DOHH2 (cell line): ENCODE measurements around the gene TADA2B.

ENCODE experiments used
- H3F3A ChIP-seq: fragments of 200-600 bp; sonication (generic), shearing (Covaris generic); 2 replicates; pipeline ENCODE4 v1.6.0; 2016; ENCODE audit warnings: antibody characterized with exemption, mild to moderate bottlenecking; ENCODE audit not compliant: control insufficient read depth, insufficient read depth
- H3K27ac ChIP-seq: fragments of 200-600 bp; sonication (generic); 2 replicates; pipeline ENCODE4 v1.5.1; 2014; ENCODE audit warnings: low read depth, mild to moderate bottlenecking, low read length, moderate library complexity
- H3K27me3 ChIP-seq: fragments of 200-600 bp; sonication (generic); 2 replicates; pipeline ENCODE4 v1.6.1; 2014; ENCODE audit warnings: mild to moderate bottlenecking, low read length, mixed read lengths; ENCODE audit not compliant: control insufficient read depth
- H3K36me3 ChIP-seq: fragments of 200-600 bp; sonication (generic); 2 replicates; pipeline ENCODE4 v1.6.1; 2014; ENCODE audit warnings: mild to moderate bottlenecking, low read length, moderate library complexity, mixed read lengths; ENCODE audit not compliant: control insufficient read depth
- H3K4me1 ChIP-seq: fragments of 200-600 bp; sonication (generic); 2 replicates; pipeline ENCODE4 v1.6.1; 2014; ENCODE audit warnings: mild to moderate bottlenecking, low read length, mixed read lengths; ENCODE audit not compliant: control insufficient read depth
- H3K4me2 ChIP-seq: fragments of 200-600 bp; sonication (generic); 2 replicates; pipeline ENCODE4 v1.6.0; 2014; ENCODE audit warnings: mild to moderate bottlenecking, low read length, moderate library complexity
- H3K4me3 ChIP-seq: fragments of 200-600 bp; sonication (generic); 2 replicates; pipeline ENCODE4 v1.5.1; 2014; ENCODE audit warnings: mild to moderate bottlenecking, low read length, mixed read lengths
- H3K79me2 ChIP-seq: fragments of 200-600 bp; sonication (generic); 2 replicates; pipeline ENCODE4 v1.6.1; 2014; ENCODE audit warnings: mild to moderate bottlenecking, low read length, mixed read lengths; ENCODE audit not compliant: control insufficient read depth
- H3K9me2 ChIP-seq: fragments of 200-600 bp; sonication (generic); replicated peaks from 2 replicates; pipeline ENCODE4 v1.6.1; 2014; ENCODE audit warnings: mild to moderate bottlenecking, low read length, mixed read lengths; ENCODE audit not compliant: control insufficient read depth
- H3K9me3 ChIP-seq: fragments of 200-600 bp; sonication (generic); 2 replicates; pipeline ENCODE4 v1.6.1; 2014; ENCODE audit warnings: antibody characterized with exemption, low read length, mixed read lengths; ENCODE audit not compliant: control insufficient read depth, insufficient read depth
- H4K20me1 ChIP-seq: fragments of 200-600 bp; sonication (generic); 2 replicates; pipeline ENCODE4 v1.6.0; 2014; ENCODE audit warnings: low read depth, mild to moderate bottlenecking, antibody characterized with exemption, low read length, moderate library complexity; ENCODE audit not compliant: control insufficient read depth, insufficient read depth
- CTCF ChIP-seq: fragments of 200-600 bp; sonication (generic); IDR thresholded peaks from one replicate; pipeline ENCODE4 v1.5.1; 2014; ENCODE audit warnings: antibody characterized with exemption, mild to moderate bottlenecking, low read depth, low read length; ENCODE audit not compliant: poor library complexity, severe bottlenecking
- EZH2phosphoT487 ChIP-seq: fragments of 200-600 bp; sonication (generic); IDR thresholded peaks from 2 replicates; pipeline ENCODE4 v1.6.1; 2017; ENCODE audit warnings: borderline replicate concordance, mild to moderate bottlenecking, antibody characterized with exemption, low read length, moderate library complexity, mixed read lengths

The TADA2B gene

DNA sequence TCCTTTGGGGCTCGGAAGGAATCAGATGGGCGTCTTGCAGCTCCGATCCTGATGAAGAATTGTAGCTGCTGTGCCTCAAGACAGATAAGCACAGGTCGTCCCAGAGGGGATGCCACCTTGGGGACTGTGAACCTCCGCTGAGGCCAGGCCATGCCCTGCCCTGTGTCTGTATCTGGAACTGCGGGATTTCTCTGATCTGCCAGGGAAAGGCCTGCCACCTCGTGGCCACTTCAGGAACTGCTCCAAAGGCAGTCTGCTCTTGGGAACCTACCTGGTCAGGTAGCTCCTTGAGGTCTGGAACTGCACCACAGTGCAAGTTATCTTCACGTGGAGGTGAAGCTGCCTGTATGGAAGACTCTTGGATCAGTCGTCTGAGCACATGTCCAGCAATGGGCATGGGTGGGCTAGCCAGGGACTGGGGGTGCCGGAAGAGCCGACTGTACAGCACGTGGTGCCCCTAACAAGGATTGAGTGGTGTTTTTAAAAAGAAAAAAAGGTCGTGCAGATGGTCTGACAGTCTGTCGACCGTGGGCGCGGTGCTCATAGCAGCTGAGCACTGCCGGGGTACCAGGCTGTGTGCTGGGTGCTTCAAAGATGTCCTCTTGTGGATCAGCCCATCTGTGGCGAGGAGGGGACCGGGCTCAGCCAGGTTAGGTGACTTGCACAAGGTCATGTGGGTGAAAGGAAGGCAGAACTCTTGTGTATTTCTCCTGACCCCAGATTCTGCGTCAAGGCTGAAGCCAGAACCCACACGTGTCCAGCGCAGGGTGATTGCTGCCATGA, 27.7 kb downstream of the TADA2B start:
- Histone ChIP-seq H3K4me2 (peak overlapping the region; percentile 15; the same call in 1 of the 2 replicates), H3K79me2 (peaks cover 27% of the 10 kb centered on the region), H3K27ac (no peak overlapping the region), H4K20me1 (peaks cover 9% of the 10 kb centered on the region), H3F3A (no peaks in the 10 kb centered on the region), H3K9me2 (no peaks in the 10 kb centered on the region), H3K36me3 (peaks cover 17% of the 10 kb centered on the region), H3K4me3 (no peak overlapping the region), H3K9me3 (no peaks in the 10 kb centered on the region), H3K27me3 (0 out of 2 replicates have a peak, but pooled peaks cover 3% of the 10 kb centered on the region), H3K4me1 (peaks cover 22% of the 10 kb centered on the region)
- TF ChIP-seq CTCF (peak; percentile 96), EZH2phosphoT487 (no peak)

DNA sequence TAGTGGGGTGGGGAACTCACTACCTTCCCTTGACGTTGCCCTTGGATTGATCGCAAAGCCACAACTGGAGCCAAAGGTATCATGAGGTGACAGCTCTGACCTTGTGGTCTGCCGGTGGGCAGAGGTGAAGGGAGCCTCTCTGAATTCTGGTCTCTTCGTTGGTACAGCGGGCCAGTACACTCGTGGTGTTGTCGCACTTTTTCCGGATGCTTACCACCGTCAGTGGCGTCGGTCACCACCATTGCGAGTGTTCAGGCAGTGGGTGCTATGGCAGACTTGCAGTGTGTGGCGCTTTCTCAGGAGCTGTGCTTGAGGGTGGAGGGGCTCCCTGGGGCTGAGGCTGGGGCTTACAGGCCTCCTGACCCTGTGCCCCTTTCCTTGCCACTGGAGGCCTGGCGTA, 29.9 kb downstream of the TADA2B start:
- Histone ChIP-seq H3K27me3 (0 out of 2 replicates have a peak, but pooled peaks cover 3% of the 10 kb centered on the region), H3K9me3 (no peaks in the 10 kb centered on the region), H3K9me2 (no peaks in the 10 kb centered on the region), H3K4me2 (no peak overlapping the region), H3F3A (no peaks in the 10 kb centered on the region), H3K27ac (no peak overlapping the region), H3K4me1 (peaks cover 13% of the 10 kb centered on the region), H3K36me3 (no peaks in the 10 kb centered on the region), H4K20me1 (no peaks in the 10 kb centered on the region; the same call in 1 of the 2 replicates), H3K79me2 (peaks cover 7% of the 10 kb centered on the region), H3K4me3 (no peak overlapping the region)
- TF ChIP-seq CTCF, result no peak
- no peak for TF ChIP-seq EZH2phosphoT487

DNA sequence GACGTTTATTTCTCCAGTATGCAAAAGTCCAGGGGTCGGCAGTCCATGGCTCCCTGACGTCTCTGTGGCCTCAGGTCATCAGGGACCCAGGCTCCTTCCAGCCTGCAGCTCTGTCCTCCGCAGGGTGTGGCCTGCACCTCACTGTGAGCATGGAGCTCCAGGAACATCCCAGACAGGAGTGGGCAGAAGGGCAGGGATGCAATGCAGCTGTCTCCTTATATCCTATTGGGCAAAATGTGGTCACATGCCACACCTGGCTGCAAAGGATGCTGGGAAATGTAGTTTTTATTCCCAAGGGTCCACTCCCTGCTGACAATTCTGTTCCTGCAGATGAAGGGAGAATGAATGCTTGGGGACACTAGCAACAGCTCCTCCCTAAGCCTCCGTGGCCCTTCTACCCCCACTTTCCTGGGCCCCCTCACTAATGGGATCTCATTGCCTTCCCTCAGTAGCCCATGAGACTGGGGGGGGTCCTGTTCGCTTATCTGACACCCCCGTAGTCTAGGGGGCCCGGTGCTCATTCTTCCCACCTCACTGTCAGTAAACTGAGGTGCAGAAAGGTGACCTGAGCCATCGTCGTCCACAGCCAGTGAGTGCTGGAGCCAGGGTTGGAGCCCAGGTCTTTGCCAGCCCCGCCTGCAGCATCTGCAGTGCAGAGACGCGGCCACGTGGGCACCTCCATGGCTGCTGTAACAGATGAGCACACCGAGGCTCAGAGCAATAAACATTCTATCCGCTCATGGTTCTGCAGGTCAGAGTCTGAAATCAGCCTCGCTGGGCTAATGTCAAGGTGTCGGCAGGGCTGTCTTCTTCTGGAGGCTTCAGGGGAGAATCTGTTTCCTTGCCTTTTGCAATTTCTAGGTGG, 30.6 kb downstream of the TADA2B start:
- Histone ChIP-seq H4K20me1 (no peaks in the 10 kb centered on the region; the same call in 1 of the 2 replicates), H3K9me3 (no peaks in the 10 kb centered on the region), H3K27ac (no peak overlapping the region), H3K4me2 (no peak overlapping the region), H3K36me3 (no peaks in the 10 kb centered on the region), H3F3A (no peaks in the 10 kb centered on the region), H3K27me3 (0 out of 2 replicates have a peak, but pooled peaks cover 3% of the 10 kb centered on the region), H3K4me1 (peaks cover 11% of the 10 kb centered on the region), H3K9me2 (no peaks in the 10 kb centered on the region), H3K4me3 (no peak overlapping the region), H3K79me2 (peaks cover 3% of the 10 kb centered on the region; the same call in 1 of the 2 replicates)
- TF ChIP-seq EZH2phosphoT487, result no peak
- no peak for TF ChIP-seq CTCF
